Neural cell (in vitro differentiated cells): Measurements from ENCODE around the gene CDC37. TPM values are rescaled to one million over a fixed set of nuclear protein-coding genes. Genes with fewer than 3 reads are reported as not detected.

Experiments
- H2AFZ ChIP-seq: fragments of 200-600, 300-800 bp; sonication (generic), shearing (Covaris generic); 2 replicates; pipeline ENCODE4 v1.6.0; 2014; ENCODE audit warnings: low read depth, mild to moderate bottlenecking, antibody characterized with exemption, low read length, moderate library complexity
- H3F3A ChIP-seq: fragments of 200-600 bp; shearing (Covaris generic); 2 replicates; pipeline ENCODE4 v1.6.1; 2016; ENCODE audit warnings: mild to moderate bottlenecking, moderate library complexity, mixed read lengths, antibody characterized with exemption, low read length; ENCODE audit not compliant: insufficient read depth, poor library complexity, severe bottlenecking
- H3K27ac ChIP-seq: fragments of 200-600, 300-800 bp; sonication (generic), shearing (Covaris generic); 2 replicates; pipeline ENCODE4 v1.5.1; 2014; ENCODE audit warnings: mild to moderate bottlenecking, low read length, moderate library complexity
- H3K27me3 ChIP-seq: fragments of 300-800, 200-600 bp; sonication (generic), shearing (Covaris generic); 2 replicates; pipeline ENCODE4 v1.6.0; 2014; ENCODE audit warnings: mild to moderate bottlenecking, low read depth, low read length, moderate library complexity; ENCODE audit not compliant: insufficient read depth
- H3K36me3 ChIP-seq: fragments of 300-800, 200-600 bp; sonication (generic), shearing (Covaris generic); 2 replicates; pipeline ENCODE4 v1.5.1; 2014; ENCODE audit warnings: mild to moderate bottlenecking, antibody characterized with exemption, low read length, moderate library complexity; ENCODE audit not compliant: insufficient read depth
- H3K4me2 ChIP-seq: fragments of 300-800, 200-600 bp; sonication (generic), shearing (Covaris generic); 2 replicates; pipeline ENCODE4 v1.6.0; 2014; ENCODE audit warnings: mild to moderate bottlenecking, low read length
- H3K4me3 ChIP-seq: fragments of 300-800, 200-600 bp; sonication (generic), shearing (Covaris generic); 2 replicates; pipeline ENCODE4 v1.5.1; 2014; ENCODE audit warnings: mild to moderate bottlenecking, low read length, moderate library complexity
- H3K79me2 ChIP-seq: fragments of 200-600 bp; shearing (Covaris generic); replicated peaks from 2 replicates; pipeline ENCODE4 v1.6.0; 2014; ENCODE audit warnings: mild to moderate bottlenecking, low read length, moderate library complexity; ENCODE audit not compliant: insufficient read depth
- H3K9ac ChIP-seq: fragments of 300-800, 200-600 bp; sonication (generic), shearing (Covaris generic); 2 replicates; pipeline ENCODE4 v1.6.1; 2016; ENCODE audit warnings: mild to moderate bottlenecking, low read length, mixed read lengths
- H3K9me2 ChIP-seq: fragments of 200-600 bp; shearing (Covaris generic); 2 replicates; pipeline ENCODE4 v1.6.1; 2016; ENCODE audit warnings: mild to moderate bottlenecking, low read length, mixed read lengths; ENCODE audit not compliant: insufficient read depth
- H3K9me3 ChIP-seq: fragments of 200-600, 300-800 bp; sonication (generic), shearing (Covaris generic); 2 replicates; pipeline ENCODE4 v1.6.1; 2016; ENCODE audit warnings: mild to moderate bottlenecking, mixed run types, low read length, moderate library complexity, mixed read lengths
- H4K20me1 ChIP-seq: fragments of 200-600 bp; shearing (Covaris generic); 2 replicates; pipeline ENCODE4 v1.6.1; 2016; ENCODE audit warnings: mild to moderate bottlenecking, mixed run types; ENCODE audit not compliant: insufficient read depth
- CTCF ChIP-seq: fragments of 450-650 bp; IDR thresholded peaks from 2 replicates; pipeline ENCODE4 v1.5.1; 2014; ENCODE audit warnings: antibody characterized with exemption, mild to moderate bottlenecking, moderate library complexity; ENCODE audit not compliant: poor library complexity, severe bottlenecking
- EP300 ChIP-seq: fragments of 450-650 bp; conservative IDR thresholded peaks from 2 replicates; pipeline ENCODE4 v1.6.1; 2014; ENCODE audit warnings: antibody characterized with exemption, mild to moderate bottlenecking, moderate library complexity; ENCODE audit not compliant: poor library complexity, severe bottlenecking
- EZH2 ChIP-seq: fragments of 200-600, 300-800 bp; shearing (Covaris generic), sonication (generic); IDR thresholded peaks from 2 replicates; pipeline ENCODE4 v1.6.1; 2014; ENCODE audit warnings: antibody characterized with exemption, low read length, borderline replicate concordance, mild to moderate bottlenecking; ENCODE audit not compliant: insufficient read depth, poor library complexity, severe bottlenecking
- MXI1 ChIP-seq: fragments of 450-650 bp; conservative IDR thresholded peaks from 2 replicates; pipeline ENCODE4 v1.6.1; 2014; ENCODE audit warnings: antibody characterized with exemption, mild to moderate bottlenecking; ENCODE audit not compliant: poor library complexity, severe bottlenecking
- POLR2AphosphoS5 ChIP-seq: IDR thresholded peaks from 2 replicates; pipeline ENCODE4 v1.6.1; 2012
- RAD21 ChIP-seq: fragments of 450-650 bp; conservative IDR thresholded peaks from 2 replicates; pipeline ENCODE4 v1.6.1; 2014; ENCODE audit warnings: antibody characterized with exemption, mild to moderate bottlenecking, moderate library complexity
- REST ChIP-seq: IDR thresholded peaks from 2 replicates; pipeline ENCODE4 v1.6.1; 2012; ENCODE audit warnings: borderline replicate concordance
- SMC3 ChIP-seq: fragments of 450-650 bp; conservative IDR thresholded peaks from 2 replicates; pipeline ENCODE4 v1.6.1; 2014; ENCODE audit warnings: antibody characterized with exemption, mild to moderate bottlenecking, moderate library complexity; ENCODE audit not compliant: poor library complexity
- TAF1 ChIP-seq: IDR thresholded peaks from 2 replicates; pipeline ENCODE4 v1.6.1; 2012; ENCODE audit warnings: low read depth
- polyA plus RNA-seq: library from polyadenylated mRNA; depleted of rRNA; stranded (reverse); fragments of >200 nt; gene quantifications from 2 replicates; pipeline ENCODE4 v1.2.3, GENCODE V29; 2014

CDC37 gene
- polyA plus RNA-seq, 1 donor from 2014 or later, result 359 TPM

GRCh38 chr19:10380313-10381102, 22.8 kb downstream of the CDC37 start, which contains the start of gene TYK2:
TSS of gene TYK2 (minus strand) at chr19:10380572. CDS start at chr19:10378406, 2,166 bp downstream.
- peak within 1 kb of the TSS; percentile 88 for H3K27ac ChIP-seq
- peak within 1 kb of the TSS; percentile 100 for H2AFZ ChIP-seq
- H3K9ac ChIP-seq, result peak within 1 kb of the TSS; percentile 90
- H3K9me3 ChIP-seq, result no peaks in the 10 kb centered on the region
- no peaks in the 10 kb centered on the region for H4K20me1 ChIP-seq
- H3K4me3 ChIP-seq, result peak within 1 kb of the TSS; percentile 97
- TF ChIP-seq MXI1, result peak; percentile 77
- TF ChIP-seq EP300, result peak; percentile 47
- TF ChIP-seq TAF1, result peak; percentile 52
- TF ChIP-seq REST, result peak; percentile 69
- no peak for TF ChIP-seq RAD21
- no peak for TF ChIP-seq EZH2
- peak; percentile 18 for TF ChIP-seq SMC3
- no peak for TF ChIP-seq CTCF
- peak; percentile 94 for TF ChIP-seq POLR2AphosphoS5
- peaks cover 7% of the 10 kb centered on the region for H3K79me2 ChIP-seq
- H3K36me3 ChIP-seq, result no peaks in the 10 kb centered on the region
- peaks cover 4% of the 10 kb centered on the region for H3F3A ChIP-seq
- H3K9me2 ChIP-seq, result no peaks in the 10 kb centered on the region
- H3K27me3 ChIP-seq, result no peaks in the 10 kb centered on the region
- H3K4me2 ChIP-seq, result peak within 1 kb of the TSS; percentile 99

GRCh38 chr19:10379880-10380312, 23.4 kb downstream of the CDC37 start:
- Histone ChIP-seq H3K79me2 (peaks cover 7% of the 10 kb centered on the region), H3K9ac (peak overlapping the region; percentile 90), H3K9me2 (no peaks in the 10 kb centered on the region), H3K27me3 (no peaks in the 10 kb centered on the region), H4K20me1 (no peaks in the 10 kb centered on the region), H3K27ac (peak overlapping the region; percentile 80), H3K4me3 (peak overlapping the region; percentile 97), H3F3A (peaks cover 4% of the 10 kb centered on the region), H3K36me3 (no peaks in the 10 kb centered on the region), H3K9me3 (no peaks in the 10 kb centered on the region), H3K4me2 (peak overlapping the region; percentile 99), H2AFZ (peak overlapping the region; percentile 100)
- TF ChIP-seq POLR2AphosphoS5, result no peak
- TF ChIP-seq REST, result no peak
- no peak for TF ChIP-seq MXI1
- no peak for TF ChIP-seq EP300
- no peak for TF ChIP-seq SMC3
- no peak for TF ChIP-seq EZH2
- TF ChIP-seq CTCF, result no peak
- no peak for TF ChIP-seq TAF1
- no peak for TF ChIP-seq RAD21
